K562 (cell line): ENCODE results near the gene ABT1. TPM values are rescaled to one million over a fixed set of nuclear protein-coding genes. Genes with fewer than 3 reads are reported as not detected.

Experiments used
- ATAC-seq: fragments of 200-7000 bp; cut with Tn5 transposase; 3 replicates; pipeline ENCODE4 v1.9.1; 2020; ENCODE audit warnings: moderate library complexity
- BruUV-seq: library from RNA; stranded (reverse); fragments of 400-500 nt; replicated peaks from 2 replicates; lab custom pipeline; 2021; lab: Mats Ljungman, UMichigan
- CTCF ChIA-PET: fragments of 300-600 bp; formaldehyde crosslinking; extraction: SDS; loops from one replicate; lab custom pipeline; 2021; ENCODE audit warnings: low intra/inter-chr PET ratio; lab: Yijun Ruan, JAX
- POLR2A ChIA-PET: fragments of 300-600, 350-650 bp; sonication (Branson Sonifier 250); formaldehyde crosslinking; extraction: SDS; loops from one replicate; lab custom pipeline; 2021; ENCODE audit warnings: antibody characterized with exemption, inconsistent platforms; lab: Yijun Ruan, JAX
- DNase-seq, 4 experiments: peaks; one replicate each; pipeline versions ENCODE4 v3.0.0 to v3.0.0-alpha.2; 2011 to 2018; ENCODE audit warnings: low spot score in 3 of 4, mixed read lengths in 3 of 4; ENCODE audit errors: extremely low read depth in 1 of 4
- FAIRE-seq: peaks from 2 replicates; lab custom pipeline; 2011; peaks lifted over from hg19 to GRCh38; lab: Jason Lieb, UNC
- H2AFZ ChIP-seq: 2 replicates; pipeline ENCODE4 v1.6.0; 2011; ENCODE audit warnings: low read depth, low read length, control low read depth, inconsistent platforms
- H3K27ac ChIP-seq: fragments of 200-600 bp; 3 replicates; pipeline ENCODE4 v1.8.0; 2011; ENCODE audit warnings: low read depth, mild to moderate bottlenecking, control low read depth, inconsistent platforms, low read length, moderate library complexity, mixed read lengths; ENCODE audit errors: extremely low read depth
- H3K27me3 ChIP-seq, 2 experiments: fragments of 300-600 bp in 1 of 2; 2 replicates in 1 of 2; 3 replicates in 1 of 2; pipeline versions ENCODE4 v1.6.0 to v1.8.0; 2011; ENCODE audit warnings: inconsistent platforms in 2 of 2, low read length in 2 of 2, mild to moderate bottlenecking in 1 of 2, mixed read lengths in 1 of 2, moderate library complexity in 1 of 2; ENCODE audit not compliant: control insufficient read depth in 2 of 2, insufficient read depth in 2 of 2
- H3K36me3 ChIP-seq: fragments of 300-600 bp; 3 replicates; pipeline ENCODE4 v1.8.0; 2011; ENCODE audit warnings: mild to moderate bottlenecking, low read length, inconsistent platforms; ENCODE audit not compliant: control insufficient read depth, insufficient read depth
- H3K4me1 ChIP-seq, 2 experiments: fragments of 200-600 bp in 1 of 2; replicated peaks in 1 of 2; 2 replicates in 1 of 2; 3 replicates in 1 of 2; pipeline versions ENCODE4 v1.5.1 to v1.8.0; 2011; ENCODE audit warnings: inconsistent platforms in 2 of 2, low read length in 2 of 2, mild to moderate bottlenecking in 1 of 2, mixed read lengths in 1 of 2, moderate library complexity in 1 of 2; ENCODE audit not compliant: control insufficient read depth in 2 of 2, insufficient read depth in 2 of 2
- H3K4me2 ChIP-seq: 2 replicates; pipeline ENCODE4 v1.6.1; 2011; ENCODE audit warnings: low read length, control low read depth, inconsistent platforms, mixed read lengths; ENCODE audit not compliant: insufficient read depth
- H3K4me3 ChIP-seq: fragments of 200-600 bp; sonication (generic), shearing (Covaris generic); 2 replicates; pipeline ENCODE4 v1.5.1; 2016; ENCODE audit warnings: control low read depth, inconsistent platforms
- H3K79me2 ChIP-seq: fragments of 200-600 bp; 3 replicates; pipeline ENCODE4 v1.8.0; 2011; ENCODE audit warnings: low read length, inconsistent platforms; ENCODE audit not compliant: control insufficient read depth, insufficient read depth
- H3K9ac ChIP-seq, 2 experiments: 2 replicates each; pipeline versions ENCODE4 v1.6.0 to v1.6.1; 2011; ENCODE audit warnings: low read depth in 2 of 2, low read length in 2 of 2, control low read depth in 1 of 2, inconsistent platforms in 1 of 2, mild to moderate bottlenecking in 1 of 2, mixed read lengths in 1 of 2; ENCODE audit not compliant: insufficient read depth in 1 of 2
- H3K9me1 ChIP-seq: one replicate; pipeline ENCODE4 v1.6.0; 2011; ENCODE audit warnings: inconsistent platforms, mild to moderate bottlenecking, low read length, moderate library complexity; ENCODE audit not compliant: control insufficient read depth, insufficient read depth
- H3K9me3 ChIP-seq: replicated peaks from 2 replicates; pipeline ENCODE4 v1.5.1; 2011; ENCODE audit warnings: low read depth, low read length, inconsistent platforms; ENCODE audit not compliant: control insufficient read depth, insufficient read depth
- H4K20me1 ChIP-seq: replicated peaks from 2 replicates; pipeline ENCODE4 v1.6.1; 2011; ENCODE audit warnings: low read length, inconsistent platforms, mixed read lengths; ENCODE audit not compliant: control insufficient read depth, insufficient read depth
- FOXK1 ChIP-seq: sonication (generic); formaldehyde crosslinking; IDR thresholded peaks from 2 replicates; pipeline ENCODE4 v1.8.0; 2022; ENCODE audit warnings: missing genetic modification reagents, mild to moderate bottlenecking, borderline replicate concordance
- TRIM24 ChIP-seq, 2 experiments: fragments of 450-650 bp; IDR thresholded peaks; 2 replicates each; pipeline ENCODE4 v1.6.1; 2016
- ZBTB7A ChIP-seq: IDR thresholded peaks from 2 replicates; pipeline ENCODE4 v1.6.1; 2011; ENCODE audit warnings: low read depth, mild to moderate bottlenecking, low read length, moderate library complexity, borderline replicate concordance; ENCODE audit not compliant: control insufficient read depth
- ZSCAN29 ChIP-seq: fragments of 450-650 bp; IDR thresholded peaks from 2 replicates; pipeline ENCODE4 v1.6.1; 2017
- in situ Hi-C: fragments of 300-500 bp; cut with MboI; formaldehyde crosslinking; loops from 4 replicates; pipeline ENCODE4 v1.15.0; 2018; ENCODE audit warnings: inconsistent platforms, mixed read lengths
- intact Hi-C: fragments of 100-400 bp; cut with micrococcal nuclease; formaldehyde crosslinking; loops from 2 replicates; pipeline ENCODE4 v1.14.2; 2022
- polyA plus RNA-seq, 8 experiments: library from polyadenylated mRNA; depleted of rRNA in 4 of 8; stranded (reverse) in 5 of 8; unstranded in 3 of 8; fragments of >200 nt; fragmentation: Nextera tagmentation in 2 of 8; fragmentation: Illumina TruSeq in 1 of 8; extraction: Ambion mirVana in 2 of 8; extraction: Trizol in 1 of 8; gene quantifications; 2 replicates each; pipeline versions ENCODE4 v1.2.1 to v1.2.3, GENCODE V29; 2011 to 2014; ENCODE audit warnings: inconsistent platforms in 1 of 8, missing spikeins in 1 of 8
- total RNA-seq, 7 experiments: library from RNA; depleted of rRNA in 6 of 7; stranded (reverse); fragments of >200 nt in 6 of 7; fragmentation: Illumina TruSeq in 2 of 7; extraction: Trizol in 2 of 7; gene quantifications; 2 replicates each; pipeline versions ENCODE4 v1.2.1 to v1.2.3, GENCODE V29; 2011 to 2021; ENCODE audit warnings: low replicate concordance in 1 of 7
- TF ChIP-seq, protein P1 (sequence below): sonication (generic); formaldehyde crosslinking; IDR thresholded peaks from 2 replicates; pipeline ENCODE4 v1.5.0; 2020; ENCODE audit warnings: missing genetic modification reagents
- TF ChIP-seq, protein P2 (sequence below): sonication (generic); formaldehyde crosslinking; IDR thresholded peaks from 2 replicates; pipeline ENCODE4 v1.9.0; 2022; ENCODE audit warnings: mild to moderate bottlenecking, missing genetic modification reagents
- TF ChIP-seq, protein P3 (sequence below), 2 experiments: fragments of 450-650 bp; formaldehyde crosslinking in 1 of 2; IDR thresholded peaks; 2 replicates each; pipeline versions ENCODE4 v1.4.0 to v1.6.1; 2014 to 2020; ENCODE audit warnings: mild to moderate bottlenecking in 2 of 2, borderline replicate concordance in 1 of 2, low read depth in 1 of 2
- TF ChIP-seq, protein P4 (sequence below): fragments of 250-450 bp; sonication (Bioruptor Pico); IDR thresholded peaks from 2 replicates; pipeline ENCODE4 v1.8.0; 2021; ENCODE audit warnings: borderline replicate concordance, mild to moderate bottlenecking, moderate library complexity; ENCODE audit not compliant: poor library complexity, severe bottlenecking

Gene ABT1
- total and polyA plus RNA-seq, 9 of the 15 experiments (the other 6 are each of a cell fraction or from before 2014, with no cell fraction given) = 8.8 to 52.7 (median 40.7) TPM

DNA sequence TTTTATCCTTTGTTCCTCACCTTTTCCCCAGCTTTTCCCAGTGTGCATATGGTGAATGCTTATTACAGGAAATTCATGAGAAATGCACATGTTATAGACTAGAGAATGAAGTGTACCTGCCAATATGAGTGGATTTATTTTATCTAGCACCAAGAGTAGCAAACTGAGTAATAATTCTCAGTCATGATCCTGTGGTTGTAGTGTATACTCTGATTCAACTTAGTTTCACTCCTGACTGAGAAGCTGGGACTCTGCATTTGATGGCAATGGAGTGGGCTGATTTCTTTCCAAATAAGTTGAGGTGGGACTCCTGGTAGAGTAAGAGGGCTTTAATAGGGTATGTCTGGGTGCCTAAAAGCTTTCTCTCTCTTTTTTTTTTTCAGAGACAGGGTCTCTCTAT, 4.0 kb downstream of the ABT1 start:
- Histone ChIP-seq H3K36me3 (peaks cover 27% of the 10 kb centered on the region), H3K4me3 (no peak overlapping the region), H4K20me1 (no peaks in the 10 kb centered on the region), H3K9ac (no peak overlapping the region), H3K79me2 (peaks cover 22% of the 10 kb centered on the region), H3K27ac (no peak overlapping the region), H3K27me3 (no peaks in the 10 kb centered on the region), H3K4me2 (no peak overlapping the region), H3K9me3 (no peaks in the 10 kb centered on the region), H3K4me1 (peaks cover 5 to 17% of the 10 kb centered on the region in 2 experiments; a peak in 3 of 5 replicates), H2AFZ (no peak overlapping the region), H3K9me1 (no peaks in the 10 kb centered on the region)
- ATAC-seq = no peak
- intact Hi-C loops = no loop called here
- POLR2A ChIA-PET = interaction anchor here (0.7 to 1.0 kb wide), 3 partner anchors 12 to 1072 kb away, joined by 3 to 4 read pairs (median 3); no protein-coding TSS in a partner anchor
- BruUV-seq = no TSS peak
- DNase-seq = no peak
- FAIRE-seq = no peak
- in situ Hi-C loops = no loop called here
- TF ChIP-seq ZSCAN29 = no peak
- no peak for TF ChIP-seq ZBTB7A
- TF ChIP-seq, protein P1, sequence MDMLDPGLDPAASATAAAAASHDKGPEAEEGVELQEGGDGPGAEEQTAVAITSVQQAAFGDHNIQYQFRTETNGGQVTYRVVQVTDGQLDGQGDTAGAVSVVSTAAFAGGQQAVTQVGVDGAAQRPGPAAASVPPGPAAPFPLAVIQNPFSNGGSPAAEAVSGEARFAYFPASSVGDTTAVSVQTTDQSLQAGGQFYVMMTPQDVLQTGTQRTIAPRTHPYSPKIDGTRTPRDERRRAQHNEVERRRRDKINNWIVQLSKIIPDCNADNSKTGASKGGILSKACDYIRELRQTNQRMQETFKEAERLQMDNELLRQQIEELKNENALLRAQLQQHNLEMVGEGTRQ (CRISPR knock-in tag) = no peak
- TF ChIP-seq, protein P2, sequence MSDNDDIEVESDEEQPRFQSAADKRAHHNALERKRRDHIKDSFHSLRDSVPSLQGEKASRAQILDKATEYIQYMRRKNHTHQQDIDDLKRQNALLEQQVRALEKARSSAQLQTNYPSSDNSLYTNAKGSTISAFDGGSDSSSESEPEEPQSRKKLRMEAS (CRISPR knock-in tag) = no peak
- no peak for TF ChIP-seq TRIM24 (IDR thresholded peaks at IDR 0.05)
- TF ChIP-seq, protein P3, sequence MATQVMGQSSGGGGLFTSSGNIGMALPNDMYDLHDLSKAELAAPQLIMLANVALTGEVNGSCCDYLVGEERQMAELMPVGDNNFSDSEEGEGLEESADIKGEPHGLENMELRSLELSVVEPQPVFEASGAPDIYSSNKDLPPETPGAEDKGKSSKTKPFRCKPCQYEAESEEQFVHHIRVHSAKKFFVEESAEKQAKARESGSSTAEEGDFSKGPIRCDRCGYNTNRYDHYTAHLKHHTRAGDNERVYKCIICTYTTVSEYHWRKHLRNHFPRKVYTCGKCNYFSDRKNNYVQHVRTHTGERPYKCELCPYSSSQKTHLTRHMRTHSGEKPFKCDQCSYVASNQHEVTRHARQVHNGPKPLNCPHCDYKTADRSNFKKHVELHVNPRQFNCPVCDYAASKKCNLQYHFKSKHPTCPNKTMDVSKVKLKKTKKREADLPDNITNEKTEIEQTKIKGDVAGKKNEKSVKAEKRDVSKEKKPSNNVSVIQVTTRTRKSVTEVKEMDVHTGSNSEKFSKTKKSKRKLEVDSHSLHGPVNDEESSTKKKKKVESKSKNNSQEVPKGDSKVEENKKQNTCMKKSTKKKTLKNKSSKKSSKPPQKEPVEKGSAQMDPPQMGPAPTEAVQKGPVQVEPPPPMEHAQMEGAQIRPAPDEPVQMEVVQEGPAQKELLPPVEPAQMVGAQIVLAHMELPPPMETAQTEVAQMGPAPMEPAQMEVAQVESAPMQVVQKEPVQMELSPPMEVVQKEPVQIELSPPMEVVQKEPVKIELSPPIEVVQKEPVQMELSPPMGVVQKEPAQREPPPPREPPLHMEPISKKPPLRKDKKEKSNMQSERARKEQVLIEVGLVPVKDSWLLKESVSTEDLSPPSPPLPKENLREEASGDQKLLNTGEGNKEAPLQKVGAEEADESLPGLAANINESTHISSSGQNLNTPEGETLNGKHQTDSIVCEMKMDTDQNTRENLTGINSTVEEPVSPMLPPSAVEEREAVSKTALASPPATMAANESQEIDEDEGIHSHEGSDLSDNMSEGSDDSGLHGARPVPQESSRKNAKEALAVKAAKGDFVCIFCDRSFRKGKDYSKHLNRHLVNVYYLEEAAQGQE (IDR thresholded peaks at IDR 0.05; ENCODE audit: borderline replicate concordance) = no peak
- TF ChIP-seq, protein P3 (CRISPR knock-in tag; IDR thresholded peaks at IDR 0.05; ENCODE audit: low read depth) = no peak
- TF ChIP-seq FOXK1 = no peak
- TF ChIP-seq, protein P4, sequence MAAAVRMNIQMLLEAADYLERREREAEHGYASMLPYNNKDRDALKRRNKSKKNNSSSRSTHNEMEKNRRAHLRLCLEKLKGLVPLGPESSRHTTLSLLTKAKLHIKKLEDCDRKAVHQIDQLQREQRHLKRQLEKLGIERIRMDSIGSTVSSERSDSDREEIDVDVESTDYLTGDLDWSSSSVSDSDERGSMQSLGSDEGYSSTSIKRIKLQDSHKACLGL (CRISPR knock-in tag) = no peak
- CTCF ChIA-PET = no interaction called here
